Endothelial cell (in vitro differentiated cells): ENCODE measurements around the gene TEX54. TPM values are rescaled to one million over a fixed set of nuclear protein-coding genes. Genes with fewer than 3 reads are reported as not detected.

ENCODE experiments used
- DNase-seq: peaks from one replicate; pipeline ENCODE4 v3.0.0; 2021; ENCODE audit warnings: low spot score
- H3K27ac Mint-ChIP-seq: one replicate; pipeline ENCODE4 v1.8.0; 2021; ENCODE audit warnings: mixed read lengths, inconsistent platforms; ENCODE audit not compliant: unreplicated experiment
- H3K27me3 Mint-ChIP-seq: one replicate; pipeline ENCODE4 v1.8.0; 2021; ENCODE audit warnings: mild to moderate bottlenecking, moderate library complexity, mixed read lengths, inconsistent platforms; ENCODE audit not compliant: unreplicated experiment
- H3K36me3 Mint-ChIP-seq: one replicate; pipeline ENCODE4 v1.8.0; 2021; ENCODE audit warnings: mild to moderate bottlenecking, low read depth, mixed read lengths, inconsistent platforms; ENCODE audit not compliant: unreplicated experiment
- H3K4me1 Mint-ChIP-seq: one replicate; pipeline ENCODE4 v1.8.0; 2021; ENCODE audit warnings: mild to moderate bottlenecking, mixed read lengths, inconsistent platforms; ENCODE audit not compliant: unreplicated experiment
- H3K4me3 Mint-ChIP-seq: one replicate; pipeline ENCODE4 v1.8.0; 2021; ENCODE audit warnings: mild to moderate bottlenecking, mixed read lengths, inconsistent platforms; ENCODE audit not compliant: unreplicated experiment
- H3K9me3 Mint-ChIP-seq: one replicate; pipeline ENCODE4 v1.8.0; 2021; ENCODE audit warnings: mixed read lengths, inconsistent platforms; ENCODE audit not compliant: unreplicated experiment
- total RNA-seq: library from RNA; stranded (reverse); fragmentation: NEBNext Ultra II Directional; extraction: Animal tissue kit (Norgen Biotek cat#: 25700); gene quantifications from one replicate; pipeline ENCODE4 v1.2.1, GENCODE V29; 2021; ENCODE audit not compliant: unreplicated experiment
- TF ChIP-seq, protein P1 (sequence below): fragments of 200-600 bp; sonication (generic); IDR thresholded peaks from one replicate; pipeline ENCODE4 v1.5.0; 2021; ENCODE audit warnings: antibody characterized with exemption; ENCODE audit not compliant: unreplicated experiment

Gene TEX54
- total RNA-seq, 1 donor from 2014 or later, result not detected

DNA sequence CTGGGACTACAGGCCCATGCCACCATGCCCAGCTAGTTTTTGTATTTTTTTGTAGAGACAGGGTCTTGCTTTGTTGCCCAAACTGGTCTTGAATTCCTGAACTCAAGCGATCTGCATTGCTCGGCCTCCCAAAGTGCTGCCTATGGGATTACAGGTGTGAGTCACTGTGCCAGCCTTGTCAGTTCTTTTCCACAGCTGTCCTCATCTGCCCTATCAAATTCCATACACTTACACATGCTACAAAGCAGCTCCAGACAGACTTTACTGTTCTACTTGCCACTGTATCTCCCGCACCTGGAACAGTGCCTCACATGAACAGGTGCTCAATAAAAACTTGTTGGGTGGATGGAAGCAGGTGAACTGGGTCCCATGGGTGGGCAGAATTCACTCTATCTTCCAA is 9.0 kb downstream of the TEX54 start:
- no peak overlapping the region for H3K27ac Mint-ChIP-seq
- TF ChIP-seq, protein P1, sequence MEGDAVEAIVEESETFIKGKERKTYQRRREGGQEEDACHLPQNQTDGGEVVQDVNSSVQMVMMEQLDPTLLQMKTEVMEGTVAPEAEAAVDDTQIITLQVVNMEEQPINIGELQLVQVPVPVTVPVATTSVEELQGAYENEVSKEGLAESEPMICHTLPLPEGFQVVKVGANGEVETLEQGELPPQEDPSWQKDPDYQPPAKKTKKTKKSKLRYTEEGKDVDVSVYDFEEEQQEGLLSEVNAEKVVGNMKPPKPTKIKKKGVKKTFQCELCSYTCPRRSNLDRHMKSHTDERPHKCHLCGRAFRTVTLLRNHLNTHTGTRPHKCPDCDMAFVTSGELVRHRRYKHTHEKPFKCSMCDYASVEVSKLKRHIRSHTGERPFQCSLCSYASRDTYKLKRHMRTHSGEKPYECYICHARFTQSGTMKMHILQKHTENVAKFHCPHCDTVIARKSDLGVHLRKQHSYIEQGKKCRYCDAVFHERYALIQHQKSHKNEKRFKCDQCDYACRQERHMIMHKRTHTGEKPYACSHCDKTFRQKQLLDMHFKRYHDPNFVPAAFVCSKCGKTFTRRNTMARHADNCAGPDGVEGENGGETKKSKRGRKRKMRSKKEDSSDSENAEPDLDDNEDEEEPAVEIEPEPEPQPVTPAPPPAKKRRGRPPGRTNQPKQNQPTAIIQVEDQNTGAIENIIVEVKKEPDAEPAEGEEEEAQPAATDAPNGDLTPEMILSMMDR, result no peak
- H3K36me3 Mint-ChIP-seq, result peaks cover 54% of the 10 kb centered on the region
- no peak for DNase-seq
- H3K4me1 Mint-ChIP-seq, result no peaks in the 10 kb centered on the region
- H3K27me3 Mint-ChIP-seq, result peaks cover 4% of the 10 kb centered on the region
- no peaks in the 10 kb centered on the region for H3K9me3 Mint-ChIP-seq
- peak overlapping the region; percentile 51 for H3K4me3 Mint-ChIP-seq

DNA sequence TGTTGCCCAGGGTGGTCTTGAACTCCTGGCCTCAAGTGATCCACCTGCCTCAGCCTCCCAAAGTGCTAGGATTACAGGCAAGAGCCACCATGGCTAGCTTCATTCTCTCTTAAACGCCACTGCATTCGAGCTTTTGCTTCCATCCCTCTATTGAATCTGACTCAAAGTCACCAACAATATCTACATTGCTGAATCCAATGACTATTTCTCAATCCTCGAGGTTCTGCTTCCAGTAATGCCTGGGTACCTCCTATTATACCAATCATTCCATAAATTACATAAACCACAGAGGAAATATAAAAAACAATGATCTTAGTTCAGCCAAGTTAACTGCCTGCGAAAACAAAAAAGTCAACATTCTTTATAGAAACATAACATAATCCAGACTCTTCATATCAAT is 15.5 kb downstream of the TEX54 start:
- no peak for DNase-seq
- H3K27ac Mint-ChIP-seq, result no peak overlapping the region
- H3K4me1 Mint-ChIP-seq, result no peaks in the 10 kb centered on the region
- no peaks in the 10 kb centered on the region for H3K9me3 Mint-ChIP-seq
- peak overlapping the region; percentile 75 for H3K4me3 Mint-ChIP-seq
- peaks cover 18% of the 10 kb centered on the region for H3K36me3 Mint-ChIP-seq
- TF ChIP-seq, protein P1, result no peak
- H3K27me3 Mint-ChIP-seq, result no peaks in the 10 kb centered on the region

DNA sequence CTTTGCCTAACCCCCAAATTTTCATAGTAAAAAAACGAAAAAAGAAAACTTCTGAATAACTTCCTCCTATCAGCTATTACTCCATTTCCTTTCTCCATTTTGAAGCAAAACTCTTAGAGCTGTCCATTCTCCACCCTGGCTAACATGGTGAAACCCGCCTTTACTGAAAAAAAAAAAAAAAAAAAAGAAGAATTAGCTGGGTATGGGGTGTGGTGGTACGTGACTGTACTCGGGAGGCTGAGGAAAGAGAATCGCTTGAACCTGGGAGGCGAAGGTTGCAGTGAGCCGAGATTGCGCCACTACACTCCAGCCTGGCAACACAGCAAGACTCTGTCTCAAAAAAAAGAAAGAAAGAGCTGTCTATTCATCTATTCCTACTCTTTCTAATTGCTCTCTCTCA is 16.1 kb downstream of the TEX54 start:
- DNase-seq, result no peak
- TF ChIP-seq, protein P1, result no peak
- H3K4me1 Mint-ChIP-seq, result no peaks in the 10 kb centered on the region
- no peaks in the 10 kb centered on the region for H3K27me3 Mint-ChIP-seq
- H3K9me3 Mint-ChIP-seq, result no peaks in the 10 kb centered on the region
- H3K36me3 Mint-ChIP-seq, result peaks cover 18% of the 10 kb centered on the region
- H3K4me3 Mint-ChIP-seq, result no peak overlapping the region
- H3K27ac Mint-ChIP-seq, result no peak overlapping the region

DNA sequence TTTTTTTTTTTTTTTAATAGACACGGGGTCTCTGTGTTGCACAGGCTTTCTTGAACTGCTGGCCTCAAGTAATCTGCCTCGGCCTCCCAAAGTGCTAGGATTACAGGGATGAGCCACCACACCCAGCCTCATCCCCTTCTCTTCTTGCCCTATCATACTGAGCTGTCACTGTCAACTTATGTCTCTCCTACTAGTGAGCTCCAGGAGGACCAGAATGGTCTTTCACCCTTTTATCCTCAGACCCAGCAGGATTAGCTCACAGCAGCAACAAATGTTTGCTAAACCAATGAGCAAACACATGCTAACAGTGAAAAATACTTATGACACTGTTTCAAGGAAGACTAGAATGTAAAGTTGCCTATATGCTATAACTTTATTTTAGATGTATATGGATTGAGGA is 21.0 kb downstream of the TEX54 start:
- Mint-ChIP-seq H3K36me3 (peaks cover 8% of the 10 kb centered on the region), H3K27ac (no peak overlapping the region), H3K9me3 (no peaks in the 10 kb centered on the region), H3K27me3 (peaks cover 4% of the 10 kb centered on the region), H3K4me1 (peaks cover 10% of the 10 kb centered on the region), H3K4me3 (no peak overlapping the region)
- no peak for DNase-seq
- TF ChIP-seq, protein P1, result no peak

DNA sequence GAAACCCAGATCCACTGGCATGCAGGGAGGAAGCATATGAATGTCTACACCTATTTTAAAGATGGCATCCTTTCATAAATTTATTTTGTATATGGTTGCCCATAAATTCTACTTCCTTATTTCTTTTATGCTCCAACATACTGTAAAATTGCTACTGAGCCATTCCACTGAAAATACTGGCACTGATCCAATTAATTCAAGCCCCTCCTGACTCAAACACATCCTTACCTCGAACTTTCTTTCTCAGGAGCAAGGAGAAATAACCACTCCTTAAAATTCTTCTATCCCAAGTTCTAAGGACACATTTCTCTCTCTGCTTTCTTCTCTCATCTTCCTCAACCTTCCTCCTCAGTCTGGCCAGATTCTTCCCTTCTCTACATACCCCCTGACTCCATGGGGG is 21.9 kb downstream of the TEX54 start:
- Mint-ChIP-seq H3K9me3 (no peaks in the 10 kb centered on the region), H3K4me1 (peaks cover 18% of the 10 kb centered on the region), H3K27me3 (peaks cover 4% of the 10 kb centered on the region), H3K4me3 (no peak overlapping the region), H3K36me3 (peaks cover 8% of the 10 kb centered on the region), H3K27ac (no peak overlapping the region)
- TF ChIP-seq, protein P1, result no peak
- DNase-seq, result no peak
